Measurements from ENCODE around the gene DYRK1A.
"Not testable (repeated sequence)": the region's sequence is repeated elsewhere in the genome, so short reads cannot be mapped to it uniquely, and the experiment has no call there.

Gene DYRK1A

DNA sequence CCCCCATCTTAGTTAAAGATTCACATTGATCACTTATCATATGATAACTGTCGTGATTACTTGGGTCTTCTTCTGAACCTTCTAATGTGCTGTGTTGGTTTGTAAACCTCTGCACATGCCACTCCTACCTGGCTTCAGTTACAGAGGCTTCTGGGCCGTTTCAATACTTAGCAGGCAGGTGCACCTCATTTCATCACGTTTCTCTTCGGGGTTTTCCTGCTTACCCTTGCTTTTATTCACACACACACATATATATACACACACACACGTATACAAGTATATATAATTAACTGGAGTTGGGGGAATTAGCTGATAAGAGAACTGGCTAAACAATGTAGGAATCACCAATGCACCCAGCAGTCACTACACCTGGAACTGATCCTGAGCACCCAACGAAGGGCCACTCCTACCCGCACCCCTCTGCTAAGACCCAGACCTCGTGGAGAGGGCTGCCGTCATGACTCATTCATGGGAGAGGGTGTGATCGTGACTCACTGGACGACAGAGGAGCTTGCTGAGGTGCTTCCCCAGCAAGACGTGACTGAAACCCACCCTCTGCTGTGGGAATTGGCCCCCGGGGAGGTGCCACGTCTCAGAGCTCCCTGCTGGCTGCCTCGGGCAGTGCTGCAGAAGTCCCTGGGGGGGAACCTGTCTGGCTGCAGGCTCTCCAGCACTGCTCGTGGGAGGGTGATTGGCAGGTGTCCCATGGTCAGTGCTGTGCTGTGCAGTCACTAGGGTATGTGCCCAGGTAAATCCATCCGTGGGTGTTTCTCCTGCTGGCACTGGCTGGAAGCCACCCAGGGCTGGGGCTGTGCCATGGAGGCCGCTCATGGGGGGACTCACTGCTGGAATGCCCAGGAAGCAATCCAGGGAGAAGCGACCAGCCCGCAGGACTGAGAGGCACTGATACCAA is 166.6 kb downstream of the DYRK1A start:
- no peak for DNase-seq

DNA sequence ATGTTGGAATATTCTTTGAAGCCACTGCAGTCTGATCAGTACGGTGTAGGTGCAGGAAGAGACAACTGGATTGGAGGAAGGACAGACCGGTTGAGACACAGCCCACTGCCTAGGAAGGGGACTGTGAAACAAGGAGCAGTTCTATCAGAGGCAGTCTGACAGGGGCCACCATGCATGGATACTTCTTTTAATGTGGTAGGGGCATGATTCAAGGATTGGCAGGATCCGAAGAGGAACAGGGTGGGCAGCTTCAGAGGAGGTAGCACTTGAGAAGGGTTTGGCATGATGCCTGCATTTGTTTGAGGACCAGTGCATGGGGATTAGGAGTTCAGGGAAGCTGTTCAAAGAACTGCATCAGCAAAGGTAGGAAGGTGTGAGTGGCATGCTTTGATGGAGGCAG is 167.9 kb downstream of the DYRK1A start:
- DNase-seq, result no peak

DNA sequence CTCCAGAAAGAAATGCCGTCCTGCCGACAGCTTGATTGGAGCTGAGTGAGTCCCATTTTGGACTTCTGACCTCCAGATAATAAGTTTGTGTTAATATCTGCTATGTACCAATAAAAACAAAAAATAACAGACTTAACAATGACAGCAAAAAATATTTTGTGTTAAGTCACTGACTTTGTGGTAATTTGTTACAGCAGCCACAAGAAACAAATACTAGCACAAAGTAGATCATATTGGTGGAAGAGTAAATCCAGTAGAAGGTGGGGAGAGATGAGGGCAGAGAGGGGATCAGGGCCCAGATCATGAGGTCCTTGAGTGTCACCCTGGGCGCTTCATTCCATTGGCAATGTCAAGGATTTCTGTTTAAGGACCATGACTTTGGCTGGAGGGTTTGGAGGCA is 168.6 kb downstream of the DYRK1A start:
- DNase-seq, result no peak

DNA sequence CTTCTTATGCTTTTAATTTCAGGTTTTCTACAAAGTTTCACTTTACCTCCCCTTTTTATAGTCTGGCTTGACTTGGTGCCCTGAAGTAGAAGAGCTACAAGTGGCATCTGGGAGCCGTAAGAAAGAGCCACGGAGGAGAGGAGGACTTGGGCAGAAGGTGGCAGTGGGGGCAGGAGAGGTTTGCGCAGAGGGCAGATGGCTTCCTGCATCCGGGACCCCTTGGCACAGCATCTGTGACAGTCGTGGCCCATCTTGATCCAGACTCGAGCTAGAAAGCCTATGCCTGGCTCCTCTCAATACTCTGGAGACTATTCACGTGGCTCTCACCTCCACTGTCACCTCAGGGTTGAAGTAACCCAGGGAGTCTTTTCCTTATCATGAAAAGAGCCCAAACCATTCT is 169.1 kb downstream of the DYRK1A start:
- DNase-seq, result no peak

DNA sequence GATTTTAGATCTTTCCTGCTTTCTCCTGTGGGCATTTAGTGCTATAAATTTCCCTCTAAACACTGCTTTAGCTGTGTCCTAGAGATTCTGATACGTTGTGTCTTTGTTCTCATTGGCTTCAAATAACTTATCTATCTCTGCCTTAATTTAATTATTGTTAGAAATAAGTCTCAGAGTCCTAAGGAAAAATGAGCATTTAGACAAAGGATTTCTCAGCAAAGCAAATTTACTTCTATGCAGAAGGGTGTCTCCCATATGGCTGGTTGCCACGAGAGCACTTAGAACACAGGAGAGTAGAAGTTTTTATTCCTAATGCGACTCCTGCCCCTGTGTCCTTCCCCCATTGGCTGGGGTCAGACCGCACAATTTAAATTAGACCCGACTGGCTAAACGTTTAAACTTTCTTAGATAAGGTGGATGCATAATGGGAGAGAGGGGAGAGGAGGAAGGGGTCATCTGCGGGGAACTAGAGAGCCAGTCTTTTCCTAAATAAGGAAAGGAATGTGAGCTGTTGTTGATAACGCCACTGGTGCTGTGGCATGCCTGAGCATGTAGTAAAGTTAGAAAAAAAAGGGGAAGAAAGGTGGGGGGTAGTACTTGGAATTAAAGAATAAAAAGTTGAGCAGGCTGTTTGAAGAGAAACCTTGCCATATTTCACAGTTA is 170.2 kb downstream of the DYRK1A start:
- no peak for DNase-seq

DNA sequence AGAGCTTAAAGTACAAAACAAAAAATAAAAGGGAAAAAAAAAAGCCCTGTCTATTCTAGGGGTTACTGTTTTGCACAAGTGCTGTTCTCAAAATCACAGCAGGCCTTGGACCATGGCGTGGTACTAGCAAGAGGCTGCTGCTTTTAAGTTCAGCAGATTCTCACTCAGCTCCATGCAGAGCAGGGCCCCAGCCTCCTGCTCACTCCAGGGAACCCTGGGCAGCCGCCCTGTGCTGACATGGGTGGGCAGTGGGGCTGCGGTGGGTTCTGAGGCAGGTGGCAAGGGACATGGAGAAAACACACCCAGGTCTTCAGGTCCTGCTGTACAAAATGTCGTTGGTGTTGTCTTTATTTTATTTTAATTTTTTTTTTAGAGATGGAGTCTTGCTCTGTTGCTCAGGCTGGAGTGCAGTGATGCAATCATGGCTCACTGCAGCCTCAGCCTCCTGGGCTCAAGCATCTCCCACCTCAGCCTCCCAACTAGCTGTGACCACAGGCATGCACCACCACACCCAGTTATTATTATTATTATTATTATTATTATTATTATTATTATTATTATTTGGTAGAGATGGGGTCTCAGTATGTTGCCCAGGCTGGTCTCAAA is 170.9 kb downstream of the DYRK1A start:
- DNase-seq, result no peak

DNA sequence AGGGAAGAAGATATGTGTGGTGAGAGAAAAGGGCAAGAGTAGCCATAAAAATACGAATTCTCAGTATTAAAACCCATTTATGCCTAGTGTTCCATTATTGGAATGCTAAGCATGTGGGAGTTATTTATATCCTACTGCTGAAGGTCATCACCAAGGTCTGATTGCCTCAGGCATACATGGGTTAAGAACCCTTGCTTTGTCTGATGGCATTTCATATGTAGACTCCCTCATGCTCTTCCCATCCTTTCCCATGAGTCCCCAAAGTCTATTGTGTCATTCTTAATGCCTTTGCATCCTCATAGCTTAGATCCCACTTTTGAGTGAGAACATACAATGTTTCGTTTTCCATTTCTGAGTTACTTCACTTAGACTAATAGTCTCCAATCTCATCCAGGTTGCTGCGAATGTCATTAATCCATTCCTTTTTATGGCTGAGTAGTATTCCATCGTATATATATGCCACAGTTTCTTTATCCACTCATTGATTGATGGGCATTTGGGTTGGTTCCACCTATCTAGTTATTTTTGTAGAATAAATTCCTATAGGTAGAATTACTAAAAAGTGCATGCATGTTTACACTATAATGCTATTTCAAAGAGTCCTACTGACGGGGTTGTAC is 172.5 kb downstream of the DYRK1A start:
- no peak for DNase-seq

DNA sequence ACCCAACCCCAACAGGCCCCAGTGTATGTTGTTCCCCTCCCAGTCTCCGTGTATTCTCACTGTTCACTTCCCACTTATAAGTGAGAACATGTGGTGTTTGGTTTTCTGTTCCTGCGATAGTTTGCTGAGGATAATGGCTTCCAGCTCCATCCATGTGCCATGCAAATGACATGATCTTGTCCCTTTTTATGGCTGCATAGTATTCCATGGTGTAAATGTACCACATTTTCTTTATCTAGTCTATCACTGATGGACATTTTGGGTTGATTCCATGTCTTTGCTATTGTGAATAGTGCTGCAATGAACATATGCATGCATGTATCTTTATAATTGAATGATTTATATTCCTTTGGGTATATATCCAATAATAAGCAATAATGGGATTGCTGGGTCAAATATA is 174.6 kb downstream of the DYRK1A start:
- not testable (repeated sequence) for DNase-seq

DNA sequence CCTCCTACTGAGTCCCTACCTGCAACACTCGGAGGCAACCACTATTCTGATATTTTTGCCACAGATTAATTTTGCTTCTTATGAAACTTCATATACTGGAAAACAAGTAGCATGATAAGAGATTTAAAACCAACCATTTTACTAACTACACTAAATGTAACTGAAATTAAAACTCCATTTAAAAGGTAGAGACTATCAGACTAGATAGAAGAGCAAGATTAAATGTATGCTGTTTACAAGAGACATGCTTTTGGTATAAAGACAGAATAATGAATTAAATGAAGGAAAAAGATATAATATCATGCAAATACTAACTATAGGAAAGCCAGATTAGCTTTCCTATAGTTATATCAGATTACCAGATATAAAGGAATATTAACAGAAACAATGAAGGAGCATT is 175.9 kb downstream of the DYRK1A start:
- no peak for DNase-seq

DNA sequence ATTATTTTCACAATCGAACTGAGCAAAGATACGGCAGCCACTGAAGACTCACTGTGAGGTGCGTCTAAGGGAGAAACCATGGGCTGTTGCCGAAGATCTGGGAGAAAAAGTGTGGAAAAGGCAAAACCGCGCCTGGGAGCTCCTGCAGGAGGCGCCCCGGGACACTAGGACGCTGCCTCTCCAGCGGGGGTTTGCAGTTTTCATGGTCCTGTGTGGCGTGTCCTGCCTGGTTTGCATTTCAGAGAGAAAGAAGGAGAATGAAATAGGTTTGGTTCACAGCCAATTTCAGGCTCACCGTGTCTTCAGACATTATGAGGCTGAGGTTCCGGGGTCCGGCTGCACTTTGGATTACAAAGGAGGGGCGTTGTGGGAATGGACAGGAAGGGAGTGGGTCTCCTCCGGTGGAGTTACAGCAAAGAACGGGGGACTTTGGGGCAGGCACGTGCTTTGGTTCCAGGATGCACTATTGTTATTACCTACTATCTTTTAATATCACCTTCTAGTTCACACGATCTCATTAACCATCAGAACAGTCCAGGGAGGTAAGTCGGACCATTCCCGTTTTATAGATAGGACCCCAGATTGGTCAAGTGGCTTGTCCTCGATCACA is 179.8 kb downstream of the DYRK1A start:
- DNase-seq, result no peak

DNA sequence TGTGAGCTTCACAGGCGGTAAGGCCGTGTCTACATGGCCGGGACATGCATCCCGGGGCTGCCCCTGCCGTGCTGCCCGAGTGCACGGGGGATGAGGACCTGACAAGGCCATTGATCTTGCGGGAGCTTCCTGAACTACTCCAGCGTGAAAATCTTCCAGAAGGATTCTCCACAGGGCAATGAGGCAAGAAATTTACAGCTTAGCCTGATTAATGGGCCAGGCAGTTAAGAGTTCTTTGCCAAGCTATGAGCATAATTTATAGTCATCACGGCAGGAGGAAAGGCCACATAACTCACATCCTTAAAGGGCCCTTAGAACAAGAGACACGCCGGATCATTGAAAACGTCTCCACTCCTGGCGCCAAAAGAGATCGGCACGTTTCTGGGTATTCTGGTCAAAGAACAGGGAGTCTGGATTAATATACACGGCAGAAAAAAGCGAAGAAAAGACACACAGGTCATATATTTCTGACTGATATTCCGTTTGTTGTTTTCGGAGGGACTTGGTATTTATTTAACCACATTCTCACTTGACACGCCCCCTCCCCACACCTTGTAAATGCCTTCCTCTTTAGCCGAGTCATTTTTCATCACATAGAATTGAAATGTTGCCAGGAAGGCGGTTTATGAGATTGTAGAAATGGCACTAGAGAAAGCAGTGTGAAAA is 180.5 kb downstream of the DYRK1A start:
- DNase-seq, result no peak

DNA sequence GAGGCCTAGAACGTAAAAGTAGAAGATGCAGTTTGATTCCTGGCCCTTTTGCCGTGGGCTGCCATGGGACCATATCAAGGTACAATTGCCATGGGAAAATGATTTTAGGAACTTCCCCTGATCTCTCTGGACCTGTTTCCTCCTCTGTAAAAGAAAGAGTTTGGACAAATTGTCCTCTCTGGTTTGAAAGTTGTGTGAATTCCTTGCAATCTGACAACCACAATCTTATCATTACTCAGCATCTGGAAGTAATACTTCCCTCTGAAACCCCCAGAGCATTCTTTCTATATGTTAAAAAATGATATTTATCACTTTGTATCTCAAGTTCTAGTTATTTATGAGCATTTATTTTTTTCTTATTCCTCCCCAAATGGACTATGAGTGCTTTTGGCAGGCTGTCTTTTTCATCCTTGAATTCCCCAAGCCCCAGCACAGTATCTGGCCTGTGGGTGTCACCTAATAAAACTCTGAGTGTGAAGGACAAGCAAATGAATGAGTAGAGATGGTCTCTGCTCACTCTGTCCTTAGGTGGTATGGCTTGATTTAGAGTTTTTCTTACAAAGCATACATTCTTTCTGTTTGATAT is 181.1 kb downstream of the DYRK1A start:
- no peak for DNase-seq

DNA sequence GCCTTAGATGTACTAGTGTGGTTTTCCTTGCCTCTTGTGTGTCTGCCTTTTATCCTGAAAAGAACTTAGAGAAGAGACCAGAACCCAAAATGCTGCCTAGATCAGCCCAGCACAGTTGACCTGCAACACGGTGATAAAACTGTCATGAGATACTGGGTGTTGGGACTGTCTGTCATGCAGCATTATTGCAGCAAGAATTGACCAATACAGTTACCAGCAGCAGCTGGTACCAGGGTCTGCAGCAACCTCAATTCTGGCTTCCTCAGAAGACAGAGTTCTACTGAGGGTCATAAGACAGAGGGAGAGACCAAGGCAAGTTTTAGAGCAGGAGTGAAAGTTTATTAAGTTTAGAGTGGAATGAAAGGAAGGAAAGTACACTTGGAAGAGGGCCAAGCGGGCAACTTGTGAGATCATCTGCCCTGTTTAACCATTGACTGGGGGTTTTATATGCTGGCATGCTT is 182.0 kb downstream of the DYRK1A start:
- no peak for DNase-seq

DNA sequence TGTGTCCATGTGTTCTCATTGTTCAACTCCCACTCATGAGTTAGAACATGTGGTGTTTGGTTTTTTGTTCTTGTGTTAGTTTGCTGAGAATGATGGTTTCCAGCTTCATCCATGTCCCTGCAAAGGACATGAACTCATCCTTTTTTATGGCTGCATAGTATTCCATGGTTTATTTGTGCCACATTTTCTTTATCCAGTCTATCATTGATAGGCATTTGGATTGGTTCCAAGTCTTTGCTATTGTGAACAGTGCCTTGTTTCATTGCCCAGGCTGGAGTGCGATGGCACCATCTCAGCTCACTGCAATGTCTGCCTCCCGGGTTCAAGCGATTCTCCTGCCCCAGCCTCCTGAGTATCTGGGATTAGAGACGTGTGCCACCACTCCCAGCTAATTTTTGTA is 183.2 kb downstream of the DYRK1A start:
- DNase-seq, result not testable (repeated sequence)

DNA sequence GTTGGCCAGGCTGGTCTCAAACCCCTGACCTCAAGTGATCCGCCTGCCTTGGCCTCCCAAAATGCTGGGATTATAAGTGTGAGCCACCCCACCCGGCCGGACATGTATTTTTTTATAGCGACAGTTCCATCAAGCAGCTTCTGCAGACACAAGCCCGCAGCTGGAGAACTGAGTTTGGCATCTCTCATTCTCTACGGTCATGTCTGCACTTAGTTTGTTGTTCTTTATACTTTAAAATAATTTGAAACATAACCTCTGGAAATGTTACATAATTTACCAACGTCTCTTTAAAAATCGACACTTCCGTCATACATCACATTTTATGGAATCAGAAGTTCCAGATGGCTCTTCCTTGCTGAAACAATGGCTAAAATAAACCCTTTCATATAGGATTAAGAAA is 183.6 kb downstream of the DYRK1A start:
- DNase-seq, result no peak

DNA sequence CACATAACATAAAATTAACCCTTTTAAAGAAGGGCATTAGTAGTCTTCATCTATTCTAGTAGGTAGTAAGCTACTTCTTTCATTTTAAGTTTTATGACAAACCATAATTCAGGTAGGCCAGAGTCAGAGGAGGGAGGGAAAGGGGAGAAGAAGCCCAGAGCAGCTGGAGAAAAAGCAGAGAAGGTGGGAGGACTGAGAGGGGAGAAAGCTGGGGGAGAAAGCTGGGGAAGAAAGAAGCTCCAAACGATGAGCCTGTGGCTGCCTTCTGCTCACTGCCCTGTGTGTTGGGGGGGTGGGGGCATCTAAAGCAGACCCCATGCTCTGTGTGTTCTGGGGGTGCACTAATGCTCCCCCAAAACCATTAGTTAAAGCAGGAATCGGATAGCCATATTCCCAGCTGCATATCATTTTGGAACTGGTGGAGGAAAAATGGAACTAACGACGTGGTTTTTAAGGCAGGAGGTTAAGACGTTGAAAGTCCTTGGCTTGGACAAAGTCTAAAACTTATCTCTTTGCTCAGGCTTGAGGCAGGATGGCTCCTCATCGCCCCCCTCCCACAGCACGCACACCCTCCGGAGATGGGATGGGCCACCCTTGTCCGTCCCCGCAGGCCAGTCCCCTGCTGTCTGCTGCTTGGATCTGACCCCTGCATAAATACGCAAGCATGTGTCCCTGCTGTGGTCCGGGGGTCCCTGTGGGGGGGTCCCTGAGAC is 184.2 kb downstream of the DYRK1A start:
- DNase-seq, result no peak

DNA sequence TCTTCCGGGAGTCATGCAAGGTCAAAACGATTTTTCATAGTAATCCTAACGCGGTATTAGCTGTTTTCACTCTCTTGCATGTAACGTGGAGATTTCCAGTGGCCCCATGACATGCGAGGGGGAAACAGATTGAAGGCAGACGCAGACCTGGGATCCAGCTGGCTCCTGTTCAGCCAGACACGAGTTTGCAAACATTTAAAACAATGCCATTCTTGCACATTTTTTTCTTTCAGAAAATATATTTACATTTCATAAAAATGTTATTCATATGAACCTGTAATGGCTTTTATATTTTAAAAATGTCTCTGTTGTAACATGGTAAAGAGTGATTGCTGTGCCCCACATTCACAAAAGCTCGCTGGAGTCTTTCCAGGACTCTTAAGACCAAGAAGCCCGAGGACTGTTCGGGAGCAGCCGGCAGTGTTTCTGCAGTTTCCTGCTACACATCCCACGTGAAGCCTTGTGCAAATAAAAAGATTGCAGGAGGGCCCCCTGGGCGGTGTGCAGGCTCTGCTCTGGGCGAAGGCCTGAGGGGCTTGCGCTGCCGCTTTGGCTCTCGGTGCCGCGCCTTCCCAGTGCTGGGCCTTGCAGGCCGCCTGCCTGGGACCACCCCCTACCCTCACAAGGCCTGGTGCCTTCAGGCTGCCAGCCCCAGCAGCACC is 184.9 kb downstream of the DYRK1A start:
- DNase-seq, result peak; percentile 52

DNA sequence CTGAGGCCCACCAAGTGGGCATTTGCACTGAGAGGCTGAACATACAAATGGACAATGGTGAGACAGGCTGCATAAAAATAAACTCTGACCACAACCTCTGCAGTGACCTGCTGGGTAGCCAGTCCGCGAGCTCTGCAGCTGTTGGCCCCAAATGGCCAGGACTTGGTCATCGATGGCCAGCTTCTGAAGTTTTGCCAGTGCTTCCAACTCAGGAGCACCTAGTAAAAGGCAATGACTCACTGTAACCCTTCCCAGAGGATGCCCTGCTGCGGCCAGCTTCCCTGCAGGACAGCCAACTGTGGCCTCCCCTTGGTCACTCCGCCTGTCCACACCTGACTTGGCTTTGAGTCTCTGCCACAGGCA is 185.4 kb downstream of the DYRK1A start:
- DNase-seq, result no peak

DNA sequence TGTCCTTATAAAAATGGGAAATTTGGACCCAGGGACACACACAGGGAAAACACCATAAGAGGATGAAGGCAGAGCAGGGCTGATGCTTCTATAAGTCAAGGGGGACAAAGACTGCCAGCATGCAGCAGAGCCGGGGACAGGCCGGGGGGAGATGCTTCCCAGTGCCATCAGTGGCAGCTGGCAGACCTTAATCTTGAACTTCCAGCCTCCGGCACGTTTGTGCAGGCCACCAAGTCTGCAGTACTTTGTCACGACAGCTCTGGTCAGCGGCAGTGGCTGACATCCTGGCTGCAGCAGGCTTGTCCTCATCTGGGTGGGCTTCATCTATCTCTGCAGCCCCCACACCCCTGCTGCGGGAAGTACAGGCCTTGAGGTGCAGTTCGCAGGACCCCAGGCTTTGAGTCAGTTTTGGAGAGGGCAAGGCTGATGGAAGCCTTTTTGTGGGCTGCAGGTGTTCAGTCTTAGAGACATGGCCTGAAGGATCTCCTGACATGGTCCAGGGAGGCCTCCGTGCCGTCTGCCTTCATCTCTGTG is 186.0 kb downstream of the DYRK1A start:
- no peak for DNase-seq

DNA sequence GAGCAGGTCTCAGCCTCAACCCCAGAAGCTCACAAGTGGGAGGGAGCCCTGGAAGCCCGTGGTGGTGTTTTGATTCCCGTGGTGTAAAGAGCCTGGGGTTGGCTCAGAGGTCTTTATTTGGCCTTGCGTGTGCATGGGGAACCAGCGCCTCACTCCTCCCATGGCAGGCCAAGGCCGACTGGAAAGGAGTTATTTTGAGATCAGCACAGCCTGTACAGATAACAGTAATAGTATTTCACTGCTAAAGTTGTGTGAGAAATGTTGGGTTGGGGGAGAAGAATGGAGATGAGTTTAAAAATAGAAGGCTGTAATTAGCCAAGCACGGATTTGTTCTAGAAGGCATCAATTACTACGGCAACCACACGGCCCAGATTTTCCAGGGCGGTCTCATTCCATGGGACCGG is 186.5 kb downstream of the DYRK1A start:
- no peak for DNase-seq

Measured in NCI-H1092 (cell line).